SK-N-SH (cell line): ENCODE results near the gene PCDHGA1. TPM values are rescaled to one million over a fixed set of nuclear protein-coding genes. Genes with fewer than 3 reads are reported as not detected.

Source experiments
- CTCF ChIA-PET: fragments of 300-600, 350-600 bp; formaldehyde crosslinking; extraction: SDS; loops from one replicate; lab custom pipeline; 2021; lab: Yijun Ruan, JAX
- POLR2A ChIA-PET: fragments of 350-600 bp; sonication (Branson Sonifier 250); formaldehyde crosslinking; extraction: SDS; loops from one replicate; lab custom pipeline; 2020; ENCODE audit warnings: antibody characterized with exemption, inconsistent platforms; lab: Yijun Ruan, JAX
- DNase-seq: peaks from one replicate; pipeline ENCODE4 v3.0.0; 2012
- H2AFZ ChIP-seq: fragments of 200-600 bp; sonication (generic); 2 replicates; pipeline ENCODE4 v1.8.1; 2016; ENCODE audit warnings: antibody characterized with exemption, mild to moderate bottlenecking, low read depth
- H3F3A ChIP-seq: fragments of 200-600 bp; sonication (generic); replicated peaks from 2 replicates; pipeline ENCODE3; 2016; ENCODE audit warnings: antibody characterized with exemption, mild to moderate bottlenecking; ENCODE audit not compliant: insufficient read depth
- H3K27ac ChIP-seq, 2 experiments: fragments of 200-500 bp in 1 of 2; fragments of 200-600 bp in 1 of 2; sonication (Bioruptor generic) in 1 of 2; sonication (generic), shearing (Covaris generic) in 1 of 2; 2 replicates each; pipeline versions ENCODE4 v1.5.1 to v1.6.1; 2014 to 2016; ENCODE audit warnings: low read depth in 2 of 2, inconsistent platforms in 1 of 2, low read length in 1 of 2, mild to moderate bottlenecking in 1 of 2, mixed read lengths in 1 of 2
- H3K27me3 ChIP-seq: fragments of 200-600 bp; sonication (generic), shearing (Covaris generic); 2 replicates; pipeline ENCODE4 v1.6.1; 2016; ENCODE audit warnings: mixed run types; ENCODE audit not compliant: insufficient read depth
- H3K36me3 ChIP-seq, 2 experiments: fragments of 200-500 bp in 1 of 2; fragments of 200-600 bp in 1 of 2; sonication (Bioruptor generic) in 1 of 2; sonication (generic) in 1 of 2; replicated peaks in 1 of 2; 2 replicates each; pipeline versions ENCODE3 to v1.5.1; 2014 to 2016; ENCODE audit warnings: low read length in 1 of 2, mild to moderate bottlenecking in 1 of 2; ENCODE audit not compliant: insufficient read depth in 2 of 2, control insufficient read depth in 1 of 2
- H3K4me1 ChIP-seq, 2 experiments: fragments of 200-500 bp in 1 of 2; fragments of 200-600 bp in 1 of 2; sonication (Bioruptor generic) in 1 of 2; sonication (generic), shearing (Covaris generic) in 1 of 2; 2 replicates each; pipeline versions ENCODE4 v1.5.1 to v1.6.1; 2014 to 2016; ENCODE audit warnings: low read depth in 1 of 2, low read length in 1 of 2, mixed run types in 1 of 2; ENCODE audit not compliant: insufficient read depth in 2 of 2, control insufficient read depth in 1 of 2
- H3K4me2 ChIP-seq: fragments of 200-600 bp; sonication (generic), shearing (Covaris generic); 2 replicates; pipeline ENCODE4 v1.6.1; 2017; ENCODE audit warnings: mixed run types
- H3K4me3 ChIP-seq, 2 experiments: fragments of 200-500 bp in 1 of 2; fragments of 200-600 bp in 1 of 2; sonication (Bioruptor generic) in 1 of 2; sonication (generic), shearing (Covaris generic) in 1 of 2; 2 replicates each; pipeline versions ENCODE4 v1.5.1 to v1.8.1; 2014 to 2016; ENCODE audit warnings: low read depth in 2 of 2, inconsistent platforms in 1 of 2, low read length in 1 of 2, mild to moderate bottlenecking in 1 of 2, mixed read lengths in 1 of 2, moderate library complexity in 1 of 2
- H3K79me2 ChIP-seq: fragments of 200-600 bp; sonication (generic); 2 replicates; pipeline ENCODE4 v1.8.1; 2017; ENCODE audit warnings: mild to moderate bottlenecking; ENCODE audit not compliant: insufficient read depth
- H3K9ac ChIP-seq: fragments of 200-600 bp; sonication (generic); 2 replicates; pipeline ENCODE4 v1.6.1; 2017; ENCODE audit warnings: mixed run types
- H3K9me2 ChIP-seq: fragments of 200-600 bp; sonication (generic); 2 replicates; pipeline ENCODE4 v1.6.1; 2017; ENCODE audit warnings: mixed run types
- H3K9me3 ChIP-seq: fragments of 200-600 bp; sonication (generic); 2 replicates; pipeline ENCODE4 v1.6.1; 2017; ENCODE audit warnings: mixed run types, mild to moderate bottlenecking, moderate library complexity
- H4K20me1 ChIP-seq: fragments of 200-600 bp; sonication (generic); 2 replicates; pipeline ENCODE4 v1.6.1; 2017; ENCODE audit warnings: mild to moderate bottlenecking, mixed run types; ENCODE audit not compliant: insufficient read depth
- CHD2 ChIP-seq: fragments of 150-350 bp; IDR thresholded peaks from 2 replicates; pipeline ENCODE4 v1.6.1; 2018; ENCODE audit warnings: low read length; ENCODE audit not compliant: partially characterized antibody
- EP300 ChIP-seq, 2 experiments: IDR thresholded peaks; 2 replicates each; pipeline versions ENCODE4 v1.4.0 to v1.6.1; 2012; ENCODE audit warnings: borderline replicate concordance in 1 of 2, low read depth in 1 of 2, low read length in 1 of 2
- EZH2phosphoT487 ChIP-seq: fragments of 200-600 bp; sonication (generic); IDR thresholded peaks from 2 replicates; pipeline ENCODE4 v1.6.1; 2017; ENCODE audit warnings: low read depth, mixed run types, mild to moderate bottlenecking, antibody characterized with exemption, moderate library complexity, borderline replicate concordance
- FOSL2 ChIP-seq: IDR thresholded peaks from 2 replicates; pipeline ENCODE4 v1.4.0; 2012; ENCODE audit warnings: low read depth, mild to moderate bottlenecking, moderate library complexity, borderline replicate concordance
- FOXM1 ChIP-seq: IDR thresholded peaks from 2 replicates; pipeline ENCODE4 v1.4.0; 2012; ENCODE audit warnings: low read depth, mild to moderate bottlenecking
- GABPA ChIP-seq: IDR thresholded peaks from 2 replicates; pipeline ENCODE4 v1.4.0; 2012; ENCODE audit warnings: low read depth, mild to moderate bottlenecking
- GATA2 ChIP-seq: sonication (generic); formaldehyde crosslinking; IDR thresholded peaks from 2 replicates; pipeline ENCODE4 v1.5.0; 2020; ENCODE audit warnings: mild to moderate bottlenecking, missing genetic modification reagents
- MEF2A ChIP-seq: IDR thresholded peaks from 2 replicates; pipeline ENCODE4 v1.4.0; 2012; ENCODE audit warnings: low read depth, borderline replicate concordance
- MXI1 ChIP-seq: IDR thresholded peaks from 2 replicates; pipeline ENCODE4 v1.6.1; 2012; ENCODE audit warnings: mild to moderate bottlenecking, low read depth, low read length, improper control_type of control experiment
- NRF1 ChIP-seq: IDR thresholded peaks from 2 replicates; pipeline ENCODE4 v1.6.1; 2012; ENCODE audit warnings: low read depth, mild to moderate bottlenecking, low read length
- POLR2AphosphoS5 ChIP-seq: IDR thresholded peaks from 2 replicates; pipeline ENCODE4 v1.6.1; 2012; ENCODE audit warnings: low read depth, low read length
- RCOR1 ChIP-seq: fragments of 150-350 bp; IDR thresholded peaks from 2 replicates; pipeline ENCODE4 v1.6.1; 2017; ENCODE audit warnings: antibody characterized with exemption, low read length
- RXRA ChIP-seq: IDR thresholded peaks from 2 replicates; pipeline ENCODE4 v1.4.0; 2012; ENCODE audit warnings: low read depth, mild to moderate bottlenecking, borderline replicate concordance
- TAF1 ChIP-seq: IDR thresholded peaks from 2 replicates; pipeline ENCODE4 v1.6.1; 2012; ENCODE audit warnings: low read depth, mild to moderate bottlenecking, low read length, moderate library complexity, borderline replicate concordance
- WGBS: methylation state at CpG from one replicate; pipeline ENCODE4 v1.1.6; 2017; ENCODE audit warnings: low lambda C conversion rate; 5-methylcytosine and 5-hydroxymethylcytosine counted together
- polyA plus RNA-seq, 3 experiments: library from polyadenylated mRNA; depleted of rRNA; stranded (reverse); fragments of >200 nt; gene quantifications; 2 replicates each; pipeline ENCODE4 v1.2.3, GENCODE V29; 2012
- TF ChIP-seq, protein P1 (sequence below): IDR thresholded peaks from 2 replicates; pipeline ENCODE4 v1.4.0; 2012; ENCODE audit warnings: low read depth, borderline replicate concordance
- TF ChIP-seq, protein P2 (sequence below): IDR thresholded peaks from 2 replicates; pipeline ENCODE4; 2012
- TF ChIP-seq, protein P3 (sequence below): IDR thresholded peaks from 2 replicates; pipeline ENCODE4 v1.4.0; 2012; ENCODE audit warnings: low read depth, borderline replicate concordance
- TF ChIP-seq, protein P4 (sequence below): fragments of 150-350 bp; IDR thresholded peaks from 2 replicates; pipeline ENCODE4 v1.6.1; 2017; ENCODE audit warnings: antibody characterized with exemption, low read length, low read depth, borderline replicate concordance
- TF ChIP-seq, protein P5 (sequence below): fragments of 150-350 bp; IDR thresholded peaks from 2 replicates; pipeline ENCODE4 v1.6.1; 2016; ENCODE audit warnings: mild to moderate bottlenecking, low read depth, low read length

PCDHGA1 gene
- polyA plus RNA-seq, 1 of the 3 experiments (the other 2 are of a cell fraction) = 1.2 TPM

DNA sequence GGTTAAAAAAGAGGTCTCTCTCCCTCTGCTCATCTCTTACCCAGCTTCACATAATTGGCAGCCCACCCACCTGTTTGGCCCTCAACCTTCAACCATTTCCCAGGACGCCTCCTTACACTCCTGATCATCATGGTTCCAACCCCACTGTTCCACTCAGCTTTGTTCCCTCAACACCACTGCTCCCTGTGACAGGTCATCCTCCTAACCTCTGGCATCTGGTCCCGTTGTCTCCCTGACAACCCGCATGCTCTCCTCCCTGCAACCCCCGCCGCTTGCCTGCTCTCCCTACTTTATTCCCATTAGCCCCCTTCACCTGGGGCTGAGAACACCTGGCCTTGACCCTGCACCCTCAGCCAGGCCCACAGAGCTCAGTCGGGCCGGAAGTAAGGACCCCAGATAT lies 171.4 kb downstream of the PCDHGA1 start:
- Histone ChIP-seq H3F3A (peaks cover 4% of the 10 kb centered on the region), H3K79me2 (peaks cover 37% of the 10 kb centered on the region), H3K9me2 (no peaks in the 10 kb centered on the region), H3K9me3 (no peaks in the 10 kb centered on the region), H3K4me1 (peaks cover 5 to 7% of the 10 kb centered on the region in 2 experiments; a peak in 2 of 4 replicates), H3K4me3 (no peak overlapping the region), H3K36me3 (peaks cover 6 to 48% of the 10 kb centered on the region in 2 experiments), H3K9ac (no peak overlapping the region), H4K20me1 (no peaks in the 10 kb centered on the region), H3K4me2 (no peak overlapping the region), H3K27ac (0 out of 4 replicates have a peak overlapping the region, but pooled peaks of 1 of the 2 experiments have one; percentile 10), H2AFZ (no peak overlapping the region), H3K27me3 (no peaks in the 10 kb centered on the region)
- TF ChIP-seq TAF1 = no peak
- no peak for TF ChIP-seq NRF1
- no peak for TF ChIP-seq POLR2AphosphoS5
- TF ChIP-seq, protein P1, sequence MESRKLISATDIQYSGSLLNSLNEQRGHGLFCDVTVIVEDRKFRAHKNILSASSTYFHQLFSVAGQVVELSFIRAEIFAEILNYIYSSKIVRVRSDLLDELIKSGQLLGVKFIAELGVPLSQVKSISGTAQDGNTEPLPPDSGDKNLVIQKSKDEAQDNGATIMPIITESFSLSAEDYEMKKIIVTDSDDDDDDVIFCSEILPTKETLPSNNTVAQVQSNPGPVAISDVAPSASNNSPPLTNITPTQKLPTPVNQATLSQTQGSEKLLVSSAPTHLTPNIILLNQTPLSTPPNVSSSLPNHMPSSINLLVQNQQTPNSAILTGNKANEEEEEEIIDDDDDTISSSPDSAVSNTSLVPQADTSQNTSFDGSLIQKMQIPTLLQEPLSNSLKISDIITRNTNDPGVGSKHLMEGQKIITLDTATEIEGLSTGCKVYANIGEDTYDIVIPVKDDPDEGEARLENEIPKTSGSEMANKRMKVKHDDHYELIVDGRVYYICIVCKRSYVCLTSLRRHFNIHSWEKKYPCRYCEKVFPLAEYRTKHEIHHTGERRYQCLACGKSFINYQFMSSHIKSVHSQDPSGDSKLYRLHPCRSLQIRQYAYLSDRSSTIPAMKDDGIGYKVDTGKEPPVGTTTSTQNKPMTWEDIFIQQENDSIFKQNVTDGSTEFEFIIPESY = no peak
- TF ChIP-seq FOSL2 = no peak
- TF ChIP-seq GABPA = no peak
- no peak for TF ChIP-seq FOXM1
- no peak for TF ChIP-seq RXRA
- TF ChIP-seq MXI1 = no peak
- TF ChIP-seq EP300 (IDR thresholded peaks at IDR 0.05; ENCODE audit: borderline replicate concordance in 1 of 2, low read depth in 1 of 2, low read length in 1 of 2) = no peak
- no peak for TF ChIP-seq CHD2
- no peak for TF ChIP-seq RCOR1
- TF ChIP-seq, protein P2, sequence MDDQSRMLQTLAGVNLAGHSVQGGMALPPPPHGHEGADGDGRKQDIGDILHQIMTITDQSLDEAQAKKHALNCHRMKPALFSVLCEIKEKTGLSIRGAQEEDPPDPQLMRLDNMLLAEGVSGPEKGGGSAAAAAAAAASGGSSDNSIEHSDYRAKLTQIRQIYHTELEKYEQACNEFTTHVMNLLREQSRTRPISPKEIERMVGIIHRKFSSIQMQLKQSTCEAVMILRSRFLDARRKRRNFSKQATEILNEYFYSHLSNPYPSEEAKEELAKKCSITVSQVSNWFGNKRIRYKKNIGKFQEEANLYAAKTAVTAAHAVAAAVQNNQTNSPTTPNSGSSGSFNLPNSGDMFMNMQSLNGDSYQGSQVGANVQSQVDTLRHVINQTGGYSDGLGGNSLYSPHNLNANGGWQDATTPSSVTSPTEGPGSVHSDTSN = no peak
- no peak for TF ChIP-seq EZH2phosphoT487
- TF ChIP-seq, protein P3, sequence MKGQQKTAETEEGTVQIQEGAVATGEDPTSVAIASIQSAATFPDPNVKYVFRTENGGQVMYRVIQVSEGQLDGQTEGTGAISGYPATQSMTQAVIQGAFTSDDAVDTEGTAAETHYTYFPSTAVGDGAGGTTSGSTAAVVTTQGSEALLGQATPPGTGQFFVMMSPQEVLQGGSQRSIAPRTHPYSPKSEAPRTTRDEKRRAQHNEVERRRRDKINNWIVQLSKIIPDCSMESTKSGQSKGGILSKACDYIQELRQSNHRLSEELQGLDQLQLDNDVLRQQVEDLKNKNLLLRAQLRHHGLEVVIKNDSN = no peak
- TF ChIP-seq, protein P4, sequence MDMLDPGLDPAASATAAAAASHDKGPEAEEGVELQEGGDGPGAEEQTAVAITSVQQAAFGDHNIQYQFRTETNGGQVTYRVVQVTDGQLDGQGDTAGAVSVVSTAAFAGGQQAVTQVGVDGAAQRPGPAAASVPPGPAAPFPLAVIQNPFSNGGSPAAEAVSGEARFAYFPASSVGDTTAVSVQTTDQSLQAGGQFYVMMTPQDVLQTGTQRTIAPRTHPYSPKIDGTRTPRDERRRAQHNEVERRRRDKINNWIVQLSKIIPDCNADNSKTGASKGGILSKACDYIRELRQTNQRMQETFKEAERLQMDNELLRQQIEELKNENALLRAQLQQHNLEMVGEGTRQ = no peak
- no peak for TF ChIP-seq MEF2A
- TF ChIP-seq, protein P5, sequence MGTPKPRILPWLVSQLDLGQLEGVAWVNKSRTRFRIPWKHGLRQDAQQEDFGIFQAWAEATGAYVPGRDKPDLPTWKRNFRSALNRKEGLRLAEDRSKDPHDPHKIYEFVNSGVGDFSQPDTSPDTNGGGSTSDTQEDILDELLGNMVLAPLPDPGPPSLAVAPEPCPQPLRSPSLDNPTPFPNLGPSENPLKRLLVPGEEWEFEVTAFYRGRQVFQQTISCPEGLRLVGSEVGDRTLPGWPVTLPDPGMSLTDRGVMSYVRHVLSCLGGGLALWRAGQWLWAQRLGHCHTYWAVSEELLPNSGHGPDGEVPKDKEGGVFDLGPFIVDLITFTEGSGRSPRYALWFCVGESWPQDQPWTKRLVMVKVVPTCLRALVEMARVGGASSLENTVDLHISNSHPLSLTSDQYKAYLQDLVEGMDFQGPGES = no peak
- no peak for TF ChIP-seq GATA2
- CTCF ChIA-PET = interaction anchor here (1.2 to 3.9 kb wide), 4 partner anchors 11 to 56 kb away, joined by 4 to 15 read pairs (median 6); no protein-coding TSS in a partner anchor
- POLR2A ChIA-PET = interaction anchor here (1.0 kb wide), 1 partner anchor 12 kb away, joined by 3 read pairs; no protein-coding TSS in a partner anchor
- 88% methylated on average over 7 of the region's 7 CpGs for WGBS
- DNase-seq = no peak
